H1 (cell line): ENCODE results near the gene DNAJB14. TPM values are rescaled to one million over a fixed set of nuclear protein-coding genes. Genes with fewer than 3 reads are reported as not detected.

Experiments
- CTCF ChIA-PET: fragments of 300-600 bp; sonication (Branson Sonifier 250); formaldehyde crosslinking; loops from one replicate; lab custom pipeline; 2021; ENCODE audit not compliant: partially characterized antibody; lab: Charles Lee
- POLR2A ChIA-PET: fragments of 300-600 bp; sonication (Branson Sonifier 250); formaldehyde crosslinking; loops from one replicate; lab custom pipeline; 2021; ENCODE audit warnings: inconsistent platforms; ENCODE audit not compliant: partially characterized antibody; lab: Charles Lee
- DNase-seq, 2 experiments: peaks; one replicate each; pipeline versions ENCODE4 v3.0.0 to v3.0.0-alpha.2; 2010 to 2022; ENCODE audit warnings: low spot score in 2 of 2, low read depth in 1 of 2, mixed read lengths in 1 of 2
- FAIRE-seq: peaks from 2 replicates; lab custom pipeline; 2011; peaks lifted over from hg19 to GRCh38; lab: Jason Lieb, UNC
- H2AFZ ChIP-seq: 2 replicates; pipeline ENCODE4 v1.8.1; 2012; ENCODE audit warnings: low read length, inconsistent platforms
- H2AK5ac ChIP-seq: 2 replicates; pipeline ENCODE4 v1.6.1; 2013; ENCODE audit warnings: low read depth, low read length
- H2BK120ac ChIP-seq: replicated peaks from 2 replicates; pipeline ENCODE3; 2013; ENCODE audit warnings: low read depth, low read length, inconsistent platforms
- H2BK12ac ChIP-seq: 2 replicates; pipeline ENCODE4 v1.6.1; 2013; ENCODE audit warnings: low read depth, low read length
- H2BK15ac ChIP-seq: 2 replicates; pipeline ENCODE4 v1.6.1; 2013; ENCODE audit warnings: low read length
- H2BK20ac ChIP-seq: 2 replicates; pipeline ENCODE4 v1.6.1; 2013; ENCODE audit warnings: low read length
- H2BK5ac ChIP-seq: 2 replicates; pipeline ENCODE4 v1.6.1; 2013; ENCODE audit warnings: low read depth, low read length
- H3K14ac ChIP-seq: 2 replicates; pipeline ENCODE4 v1.6.1; 2013; ENCODE audit warnings: inconsistent platforms; ENCODE audit not compliant: insufficient read length
- H3K18ac ChIP-seq: 2 replicates; pipeline ENCODE4 v1.6.1; 2013; ENCODE audit warnings: low read length; ENCODE audit errors: extremely low read depth
- H3K23ac ChIP-seq: 2 replicates; pipeline ENCODE4 v1.6.1; 2013; ENCODE audit warnings: inconsistent platforms; ENCODE audit not compliant: insufficient read length
- H3K23me2 ChIP-seq: 2 replicates; pipeline ENCODE4 v1.6.1; 2013; ENCODE audit warnings: low read depth, low read length
- H3K27ac ChIP-seq: 2 replicates; pipeline ENCODE4 v1.6.1; 2011; ENCODE audit warnings: low read depth, low read length, inconsistent platforms
- H3K27me3 ChIP-seq, 4 experiments: replicated peaks in 1 of 4; 1 replicate in 1 of 4; 2 replicates in 3 of 4; pipeline versions ENCODE4 v1.6.1 to v1.8.1; 2011 to 2013; ENCODE audit warnings: low read length in 3 of 4, mild to moderate bottlenecking in 3 of 4, inconsistent platforms in 2 of 4, mixed read lengths in 2 of 4, moderate library complexity in 1 of 4; ENCODE audit not compliant: control insufficient read depth in 3 of 4, insufficient read depth in 3 of 4; ENCODE audit errors: extremely low read depth in 1 of 4
- H3K36me3 ChIP-seq, 4 experiments: 2 replicates each; pipeline versions ENCODE4 v1.6.1 to v1.8.1; 2011 to 2013; ENCODE audit warnings: mild to moderate bottlenecking in 4 of 4, low read length in 3 of 4, moderate library complexity in 2 of 4, control low read depth in 1 of 4, inconsistent platforms in 1 of 4; ENCODE audit not compliant: insufficient read depth in 4 of 4, control insufficient read depth in 2 of 4
- H3K4ac ChIP-seq: replicated peaks from 2 replicates; pipeline ENCODE3; 2013; ENCODE audit warnings: low read length, low read depth, mixed read lengths, inconsistent platforms; ENCODE audit not compliant: insufficient read length
- H3K4me1 ChIP-seq, 4 experiments: replicated peaks in 1 of 4; 1 replicate in 1 of 4; 2 replicates in 3 of 4; pipeline versions ENCODE4 v1.6.1 to v1.8.1; 2011 to 2013; ENCODE audit warnings: low read length in 3 of 4, inconsistent platforms in 2 of 4, mixed read lengths in 1 of 4; ENCODE audit not compliant: insufficient read depth in 4 of 4, control insufficient read depth in 3 of 4
- H3K4me2 ChIP-seq, 2 experiments: 2 replicates each; pipeline versions ENCODE4 v1.6.1 to v1.8.1; 2011 to 2013; ENCODE audit warnings: low read depth in 2 of 2, low read length in 2 of 2, control low read depth in 1 of 2, inconsistent platforms in 1 of 2, mild to moderate bottlenecking in 1 of 2; ENCODE audit not compliant: insufficient read depth in 1 of 2
- H3K4me3 ChIP-seq, 4 experiments: fragments of 200-600, 300-600 bp in 1 of 4; sonication (generic), shearing (Covaris generic), sonication (Bioruptor Twin) in 1 of 4; 2 replicates each; pipeline versions ENCODE4 v1.5.1 to v1.8.1; 2011 to 2016; ENCODE audit warnings: low read length in 4 of 4, low read depth in 3 of 4, control low read depth in 2 of 4, inconsistent platforms in 2 of 4, mild to moderate bottlenecking in 2 of 4, mixed read lengths in 1 of 4, moderate library complexity in 1 of 4; ENCODE audit not compliant: insufficient read depth in 2 of 4; ENCODE audit errors: extremely low read depth in 1 of 4
- H3K56ac ChIP-seq: replicated peaks from 2 replicates; pipeline ENCODE3; 2013; ENCODE audit warnings: low read depth, mild to moderate bottlenecking, mixed read lengths, low read length, inconsistent platforms; ENCODE audit not compliant: insufficient read length
- H3K79me1 ChIP-seq: 2 replicates; pipeline ENCODE4 v1.6.1; 2013; ENCODE audit warnings: low read depth, low read length, control low read depth
- H3K79me2 ChIP-seq, 2 experiments: 2 replicates each; pipeline versions ENCODE4 v1.6.1 to v1.8.1; 2012 to 2013; ENCODE audit warnings: low read length in 2 of 2, mild to moderate bottlenecking in 2 of 2, inconsistent platforms in 1 of 2; ENCODE audit not compliant: insufficient read depth in 2 of 2, control insufficient read depth in 1 of 2
- H3K9ac ChIP-seq, 4 experiments: replicated peaks in 1 of 4; 1 replicate in 1 of 4; 2 replicates in 3 of 4; pipeline versions ENCODE4 v1.6.1 to v1.8.1; 2011 to 2013; ENCODE audit warnings: low read depth in 3 of 4, low read length in 3 of 4, control low read depth in 2 of 4, mild to moderate bottlenecking in 2 of 4, moderate library complexity in 2 of 4, inconsistent platforms in 1 of 4; ENCODE audit errors: extremely low read depth in 1 of 4
- H3K9me3 ChIP-seq, 2 experiments: 2 replicates each; pipeline versions ENCODE4 v1.6.1 to v1.8.1; 2012 to 2013; ENCODE audit warnings: mild to moderate bottlenecking in 2 of 2, moderate library complexity in 2 of 2, control low read depth in 1 of 2, inconsistent platforms in 1 of 2, low read depth in 1 of 2, low read length in 1 of 2, mixed read lengths in 1 of 2; ENCODE audit not compliant: insufficient read depth in 2 of 2
- H4K20me1 ChIP-seq, 2 experiments: replicated peaks in 1 of 2; 2 replicates each; pipeline versions ENCODE3 to v1.8.1; 2011 to 2013; ENCODE audit warnings: inconsistent platforms in 2 of 2, low read length in 2 of 2, mild to moderate bottlenecking in 1 of 2; ENCODE audit not compliant: insufficient read depth in 2 of 2, control insufficient read depth in 1 of 2
- H4K5ac ChIP-seq: 2 replicates; pipeline ENCODE4 v1.6.1; 2013; ENCODE audit warnings: low read length, low read depth, mixed read lengths, inconsistent platforms; ENCODE audit not compliant: insufficient read length
- H4K8ac ChIP-seq: 2 replicates; pipeline ENCODE4 v1.8.0; 2013; ENCODE audit warnings: mild to moderate bottlenecking, moderate library complexity, low read length, inconsistent platforms; ENCODE audit not compliant: insufficient read depth; ENCODE audit errors: extremely low read depth
- H4K91ac ChIP-seq: replicated peaks from 2 replicates; pipeline ENCODE3; 2013; ENCODE audit warnings: low read length, mixed read lengths, inconsistent platforms; ENCODE audit not compliant: insufficient read length
- BACH1 ChIP-seq: IDR thresholded peaks from 2 replicates; pipeline ENCODE4 v1.6.1; 2012; ENCODE audit warnings: low read length, improper control_type of control experiment
- BRCA1 ChIP-seq: IDR thresholded peaks from 2 replicates; pipeline ENCODE4 v1.6.1; 2012; ENCODE audit warnings: low read depth, low read length, improper control_type of control experiment
- CHD2 ChIP-seq: IDR thresholded peaks from 2 replicates; pipeline ENCODE4 v1.6.1; 2012; ENCODE audit warnings: low read length, improper control_type of control experiment
- EZH2 ChIP-seq: fragments of 200-600 bp; sonication (generic); IDR thresholded peaks from 2 replicates; pipeline ENCODE4 v1.7.1; 2012; ENCODE audit warnings: low read depth, mild to moderate bottlenecking, moderate library complexity, low read length, inconsistent platforms; ENCODE audit not compliant: severe bottlenecking
- POLR2AphosphoS5 ChIP-seq: IDR thresholded peaks from 2 replicates; pipeline ENCODE4 v1.6.1; 2011; ENCODE audit warnings: low read depth, low read length
- RXRA ChIP-seq: IDR thresholded peaks from 2 replicates; pipeline ENCODE4 v1.6.1; 2011; ENCODE audit warnings: low read depth, mild to moderate bottlenecking, low read length, moderate library complexity; ENCODE audit not compliant: insufficient read depth
- SAP30 ChIP-seq: fragments of 300-600 bp; sonication (generic); IDR thresholded peaks from 2 replicates; pipeline ENCODE4 v1.7.1; 2012; ENCODE audit warnings: low read length, moderate library complexity, mild to moderate bottlenecking, inconsistent platforms; ENCODE audit not compliant: insufficient read depth, insufficient replicate concordance
- SIN3A ChIP-seq, 2 experiments: IDR thresholded peaks in 1 of 2; conservative IDR thresholded peaks in 1 of 2; 2 replicates each; pipeline ENCODE4 v1.6.1; 2011 to 2012; ENCODE audit warnings: low read length in 2 of 2, improper control_type of control experiment in 1 of 2, low read depth in 1 of 2, mild to moderate bottlenecking in 1 of 2
- SIRT6 ChIP-seq: IDR thresholded peaks from one replicate; pipeline ENCODE4 v1.7.1; 2012; ENCODE audit warnings: low read length, inconsistent platforms
- YY1 ChIP-seq: IDR thresholded peaks from 2 replicates; pipeline ENCODE4 v1.6.1; 2011; ENCODE audit warnings: low read depth, mild to moderate bottlenecking, low read length
- WGBS, 2 experiments: shearing (Covaris generic) in 1 of 2; methylation state at CpG; one replicate each; pipeline versions ENCODE4 v1.1.6 to v1.1.7; 2013 to 2015; ENCODE audit warnings: low lambda C conversion rate in 2 of 2, mixed read lengths in 2 of 2, inconsistent platforms in 1 of 2, low coverage in 1 of 2, missing lambda C conversion rate in 1 of 2; ENCODE audit not compliant: insufficient replicate concordance in 2 of 2, insufficient coverage in 1 of 2, insufficient read length in 1 of 2; ENCODE audit errors: extremely low coverage in 1 of 2, missing lambda C conversion rate in 1 of 2; 5-methylcytosine and 5-hydroxymethylcytosine counted together
- polyA plus RNA-seq, 7 experiments: library from polyadenylated mRNA; depleted of rRNA in 3 of 7; stranded (reverse) in 5 of 7; unstranded in 2 of 7; fragments of >200 nt in 5 of 7; fragments of 200-250 nt in 2 of 7; gene quantifications; 1 replicate in 5 of 7; 2 replicates in 1 of 7; 4 replicates in 1 of 7; pipeline versions ENCODE4 v1.2.1 to v1.2.3, GENCODE V29; 2011 to 2013; ENCODE audit warnings: missing spikeins in 2 of 7, mixed read lengths in 2 of 7
- total RNA-seq: library from RNA; stranded (reverse); fragmentation: NEBNext Ultra II Directional; extraction: Animal tissue kit (Norgen Biotek cat#: 25700); gene quantifications from 2 replicates; pipeline ENCODE4 v1.2.1, GENCODE V29; 2021
- TF ChIP-seq, protein P1 (sequence below): IDR thresholded peaks from 2 replicates; pipeline ENCODE4 v1.6.1; 2012; ENCODE audit warnings: low read length, inconsistent platforms

The DNAJB14 gene
- total and polyA plus RNA-seq, 2 of the 8 experiments (the other 6 are each of a cell fraction or from before 2014, with no cell fraction given): 3.4 to 35.4 TPM

DNA sequence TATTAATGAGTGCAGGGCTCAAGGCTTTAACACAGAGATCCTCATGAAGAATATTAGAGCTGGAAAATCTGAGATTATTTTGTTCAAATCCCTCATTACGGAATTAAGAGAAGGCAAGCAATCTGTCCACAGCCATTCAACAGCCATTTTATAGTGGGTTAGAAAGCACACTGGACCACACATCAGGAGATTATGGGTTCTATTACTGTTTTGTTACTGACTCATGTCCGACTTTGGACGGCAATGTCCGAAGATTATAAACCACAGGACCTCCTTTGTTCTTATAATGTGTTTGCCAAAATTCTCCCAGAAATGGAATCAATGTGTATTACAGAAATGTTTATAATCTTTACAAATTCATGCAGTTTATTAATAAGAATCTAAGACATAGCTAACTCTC is 60.3 kb downstream of the DNAJB14 start:
- H3K27ac ChIP-seq: no peak overlapping the region
- no peak overlapping the region for H2BK15ac ChIP-seq
- H2BK5ac ChIP-seq: no peak overlapping the region
- H3K4me1 ChIP-seq: no peaks in the 10 kb centered on the region
- CTCF ChIA-PET: interaction anchor here (0.6 to 2.7 kb wide), 4 partner anchors 35 to 77 kb away, joined by 3 to 13 read pairs (median 6); partner anchors contain the start of gene DNAJB14
- H3K79me1 ChIP-seq: no peaks in the 10 kb centered on the region
- 95% methylated on average over 4 of the region's 4 CpGs; no CpG with 5 or more reads in 1 of the 2 experiments for WGBS, 2 experiments
- no peak overlapping the region for H2BK120ac ChIP-seq
- no peaks in the 10 kb centered on the region for H3K27me3 ChIP-seq
- H3K9ac ChIP-seq: no peak overlapping the region
- H4K5ac ChIP-seq: no peak overlapping the region
- no peak overlapping the region for H3K14ac ChIP-seq
- FAIRE-seq (no peak), DNase-seq (no peak)
- H3K56ac ChIP-seq: no peak overlapping the region
- H3K4me3 ChIP-seq: no peak overlapping the region
- H4K20me1 ChIP-seq: peaks cover 2 to 4% of the 10 kb centered on the region in 2 experiments
- no peak overlapping the region for H3K4me2 ChIP-seq
- peaks cover 0 to 15% (median 0%) of the 10 kb centered on the region in 4 experiments; a peak in 1 of 8 replicates for H3K36me3 ChIP-seq
- H4K91ac ChIP-seq: no peak overlapping the region
- H3K9me3 ChIP-seq: no peaks in the 10 kb centered on the region
- H2AK5ac ChIP-seq: no peak overlapping the region
- POLR2A ChIA-PET: no interaction called here
- H3K4ac ChIP-seq: no peak overlapping the region
- H2BK20ac ChIP-seq: no peak overlapping the region
- peaks cover 0 to 13% of the 10 kb centered on the region in 2 experiments; a peak in 2 of 4 replicates for H3K79me2 ChIP-seq
- no peak overlapping the region for H4K8ac ChIP-seq
- H3K23me2 ChIP-seq: no peaks in the 10 kb centered on the region
- no peak overlapping the region for H3K18ac ChIP-seq
- H2BK12ac ChIP-seq: no peak overlapping the region
- no peak overlapping the region for H3K23ac ChIP-seq
- H2AFZ ChIP-seq: no peak overlapping the region
- TF ChIP-seq EZH2 (no peak), BRCA1 (no peak), RXRA (no peak), BACH1 (no peak), SIRT6 (no peak), YY1 (no peak), SAP30 (no peak), SIN3A (conservative IDR thresholded peaks at IDR 0.05 in 1 of 2, IDR thresholded peaks at IDR 0.05 in 1 of 2; ENCODE audit: low read depth in 1 of 2, low read length in 2 of 2) (no peak), POLR2AphosphoS5 (no peak), CHD2 (no peak)
- TF ChIP-seq, protein P1, sequence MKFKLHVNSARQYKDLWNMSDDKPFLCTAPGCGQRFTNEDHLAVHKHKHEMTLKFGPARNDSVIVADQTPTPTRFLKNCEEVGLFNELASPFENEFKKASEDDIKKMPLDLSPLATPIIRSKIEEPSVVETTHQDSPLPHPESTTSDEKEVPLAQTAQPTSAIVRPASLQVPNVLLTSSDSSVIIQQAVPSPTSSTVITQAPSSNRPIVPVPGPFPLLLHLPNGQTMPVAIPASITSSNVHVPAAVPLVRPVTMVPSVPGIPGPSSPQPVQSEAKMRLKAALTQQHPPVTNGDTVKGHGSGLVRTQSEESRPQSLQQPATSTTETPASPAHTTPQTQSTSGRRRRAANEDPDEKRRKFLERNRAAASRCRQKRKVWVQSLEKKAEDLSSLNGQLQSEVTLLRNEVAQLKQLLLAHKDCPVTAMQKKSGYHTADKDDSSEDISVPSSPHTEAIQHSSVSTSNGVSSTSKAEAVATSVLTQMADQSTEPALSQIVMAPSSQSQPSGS: no peak
